BLaER1 (cell line): ENCODE results near the gene DGKG.
A peak's percentile ranks its signal among the peaks of the same experiment; 100 is the strongest.

Experiments used
- H3K27ac ChIP-seq: shearing (Covaris generic); formaldehyde crosslinking; 2 replicates; pipeline ENCODE4 v1.8.1; 2022
- H3K27me3 ChIP-seq: shearing (Covaris generic); formaldehyde crosslinking; 2 replicates; pipeline ENCODE4 v1.8.1; 2022
- H3K36me3 ChIP-seq: shearing (Covaris generic); formaldehyde crosslinking; 2 replicates; pipeline ENCODE4 v1.8.1; 2022
- H3K4me1 ChIP-seq: shearing (Covaris generic); formaldehyde crosslinking; 2 replicates; pipeline ENCODE4 v1.8.1; 2022
- H3K4me2 ChIP-seq: shearing (Covaris generic); formaldehyde crosslinking; 2 replicates; pipeline ENCODE4 v1.8.1; 2022
- H3K4me3 ChIP-seq: shearing (Covaris generic); formaldehyde crosslinking; 2 replicates; pipeline ENCODE4 v1.8.1; 2022
- H3K9ac ChIP-seq: shearing (Covaris generic); formaldehyde crosslinking; 2 replicates; pipeline ENCODE4 v1.8.1; 2022
- H3K9me3 ChIP-seq: shearing (Covaris generic); formaldehyde crosslinking; 2 replicates; pipeline ENCODE4 v1.8.1; 2022
- H4K20me1 ChIP-seq: shearing (Covaris generic); formaldehyde crosslinking; 2 replicates; pipeline ENCODE4 v1.8.1; 2022
- Cebpa-rat ChIP-seq: shearing (Covaris generic); IDR thresholded peaks from 2 replicates; pipeline ENCODE4 v1.8.1; 2022

The DGKG gene

GRCh38 chr3:186160691-186161243 lies 201.3 kb downstream of the DGKG start:
- TF ChIP-seq Cebpa-rat, result no peak; the same call in 1 of the 2 replicates
- peaks cover 21% of the 10 kb centered on the region for H3K4me1 ChIP-seq
- peaks cover 26% of the 10 kb centered on the region for H3K36me3 ChIP-seq
- no peak overlapping the region for H3K27ac ChIP-seq
- H3K9me3 ChIP-seq, result peaks cover 20% of the 10 kb centered on the region
- H3K4me3 ChIP-seq, result no peak overlapping the region
- H3K27me3 ChIP-seq, result no peaks in the 10 kb centered on the region
- H3K9ac ChIP-seq, result no peak overlapping the region
- H3K4me2 ChIP-seq, result no peak overlapping the region
- no peaks in the 10 kb centered on the region for H4K20me1 ChIP-seq

GRCh38 chr3:186154641-186155040 lies 207.4 kb downstream of the DGKG start:
- Histone ChIP-seq H3K9me3 (peaks cover 4% of the 10 kb centered on the region; the same call in 1 of the 2 replicates), H3K4me1 (peaks cover 58% of the 10 kb centered on the region), H3K9ac (no peak overlapping the region)

GRCh38 chr3:186152889-186153292 lies 209.1 kb downstream of the DGKG start:
- Histone ChIP-seq H4K20me1 (no peaks in the 10 kb centered on the region), H3K4me1 (peaks cover 75% of the 10 kb centered on the region), H3K4me2 (peak overlapping the region; percentile 68), H3K4me3 (no peak overlapping the region), H3K27ac (peak overlapping the region; percentile 69), H3K36me3 (0 out of 2 replicates have a peak, but pooled peaks cover under 1% of the 10 kb centered on the region), H3K9me3 (peaks cover 7% of the 10 kb centered on the region), H3K9ac (peak overlapping the region; percentile 5; the same call in 1 of the 2 replicates), H3K27me3 (no peaks in the 10 kb centered on the region)
- no peak for TF ChIP-seq Cebpa-rat

More at GRCh38 chr3:186154641-186155040, 207.4 kb downstream of the DGKG start:
- Histone ChIP-seq H3K27ac (no peak overlapping the region), H3K4me3 (no peak overlapping the region), H4K20me1 (no peaks in the 10 kb centered on the region), H3K27me3 (no peaks in the 10 kb centered on the region), H3K4me2 (no peak overlapping the region), H3K36me3 (peaks cover under 1% of the 10 kb centered on the region; the same call in 1 of the 2 replicates)
- TF ChIP-seq Cebpa-rat, result no peak

- no peaks in the 10 kb centered on the region for H4K20me1 ChIP-seq
- peak overlapping the region; percentile 34; the same call in 1 of the 2 replicates for H3K9ac ChIP-seq
- H3K4me2 ChIP-seq, result peak overlapping the region; percentile 68
- peak; percentile 83 for TF ChIP-seq Cebpa-rat
- H3K9me3 ChIP-seq, result peaks cover 12% of the 10 kb centered on the region
- H3K27ac ChIP-seq, result peak overlapping the region; percentile 69
- H3K4me3 ChIP-seq, result 0 out of 2 replicates have a peak overlapping the region, but pooled peaks have one; percentile 27
- 0 out of 2 replicates have a peak, but pooled peaks cover 5% of the 10 kb centered on the region for H3K36me3 ChIP-seq
- H3K4me1 ChIP-seq, result peaks cover 80% of the 10 kb centered on the region
- no peaks in the 10 kb centered on the region for H3K27me3 ChIP-seq
Observed at GRCh38 chr3:186152361-186152798, 209.7 kb downstream of the DGKG start.

GRCh38 chr3:186151077-186151971 lies 210.7 kb downstream of the DGKG start:
- Histone ChIP-seq H4K20me1 (no peaks in the 10 kb centered on the region), H3K4me3 (no peak overlapping the region), H3K9ac (0 out of 2 replicates have a peak overlapping the region, but pooled peaks have one; percentile 31), H3K36me3 (0 out of 2 replicates have a peak, but pooled peaks cover 6% of the 10 kb centered on the region), H3K27ac (peak overlapping the region; percentile 69), H3K27me3 (no peaks in the 10 kb centered on the region), H3K4me1 (peaks cover 91% of the 10 kb centered on the region), H3K9me3 (peaks cover 15% of the 10 kb centered on the region), H3K4me2 (peak overlapping the region; percentile 68)
- TF ChIP-seq Cebpa-rat, result no peak

GRCh38 chr3:186150041-186150830 lies 211.8 kb downstream of the DGKG start:
- Histone ChIP-seq H3K4me1 (peaks cover 98% of the 10 kb centered on the region), H3K4me2 (peak overlapping the region; percentile 68), H3K36me3 (0 out of 2 replicates have a peak, but pooled peaks cover 6% of the 10 kb centered on the region), H3K9me3 (peaks cover 15% of the 10 kb centered on the region), H3K9ac (no peak overlapping the region), H3K4me3 (no peak overlapping the region), H3K27ac (peak overlapping the region; percentile 69), H4K20me1 (no peaks in the 10 kb centered on the region), H3K27me3 (no peaks in the 10 kb centered on the region)
- TF ChIP-seq Cebpa-rat, result no peak

GRCh38 chr3:186149319-186149960 lies 212.6 kb downstream of the DGKG start:
- Histone ChIP-seq H3K4me2 (peak overlapping the region; percentile 68), H3K9me3 (peaks cover 15% of the 10 kb centered on the region), H3K9ac (peak overlapping the region; percentile 7; the same call in 1 of the 2 replicates), H3K27ac (peak overlapping the region; percentile 69), H4K20me1 (no peaks in the 10 kb centered on the region), H3K4me1 (peaks cover 98% of the 10 kb centered on the region), H3K36me3 (0 out of 2 replicates have a peak, but pooled peaks cover 6% of the 10 kb centered on the region), H3K4me3 (no peak overlapping the region), H3K27me3 (no peaks in the 10 kb centered on the region)
- no peak for TF ChIP-seq Cebpa-rat

- Histone ChIP-seq H3K27me3 (no peaks in the 10 kb centered on the region), H3K4me1 (peaks cover 98% of the 10 kb centered on the region), H3K36me3 (0 out of 2 replicates have a peak, but pooled peaks cover 6% of the 10 kb centered on the region), H3K4me2 (peak overlapping the region; percentile 83), H3K9ac (no peak overlapping the region; the same call in 1 of the 2 replicates), H3K27ac (peak overlapping the region; percentile 95), H4K20me1 (no peaks in the 10 kb centered on the region), H3K4me3 (no peak overlapping the region), H3K9me3 (peaks cover 15% of the 10 kb centered on the region)
- no peak for TF ChIP-seq Cebpa-rat
Observed at GRCh38 chr3:186144257-186144656, 217.8 kb downstream of the DGKG start.
